Calu3 (cell line): Measurements from ENCODE around the gene UNK. TPM values are rescaled to one million over a fixed set of nuclear protein-coding genes. Genes with fewer than 3 reads are reported as not detected.

Experiments used
- BruUV-seq: library from RNA; stranded (reverse); fragments of 400-500 nt; replicated peaks from 2 replicates; lab custom pipeline; 2021; lab: Mats Ljungman, UMichigan
- CTCF ChIA-PET: fragments of 300-600 bp; sonication (Branson Sonifier 250); formaldehyde crosslinking; loops from one replicate; lab custom pipeline; 2022; ENCODE audit warnings: antibody characterized with exemption; lab: Charles Lee
- DNase-seq: peaks from one replicate; pipeline ENCODE4 v3.0.0; 2022
- H3K27ac Mint-ChIP-seq: one replicate; pipeline ENCODE4 v1.8.0; 2022; ENCODE audit warnings: mixed read lengths; ENCODE audit not compliant: unreplicated experiment
- H3K27me3 Mint-ChIP-seq: one replicate; pipeline ENCODE4 v1.8.0; 2022; ENCODE audit warnings: mixed read lengths; ENCODE audit not compliant: unreplicated experiment
- H3K36me3 Mint-ChIP-seq: one replicate; pipeline ENCODE4 v1.8.0; 2022; ENCODE audit warnings: mild to moderate bottlenecking, moderate library complexity, mixed read lengths; ENCODE audit not compliant: insufficient read depth, unreplicated experiment
- H3K4me1 Mint-ChIP-seq: one replicate; pipeline ENCODE4 v1.8.0; 2022; ENCODE audit warnings: mild to moderate bottlenecking, low read depth, mixed read lengths; ENCODE audit not compliant: unreplicated experiment
- H3K4me3 Mint-ChIP-seq: one replicate; pipeline ENCODE4 v1.8.0; 2022; ENCODE audit warnings: mild to moderate bottlenecking, low read depth, moderate library complexity, mixed read lengths; ENCODE audit not compliant: unreplicated experiment
- H3K9me3 Mint-ChIP-seq: one replicate; pipeline ENCODE4 v1.8.0; 2022; ENCODE audit warnings: low read depth, mixed read lengths; ENCODE audit not compliant: unreplicated experiment
- intact Hi-C: fragments of 100-400 bp; cut with micrococcal nuclease; formaldehyde crosslinking; loops from one replicate; pipeline ENCODE4 v1.10.0; 2022; ENCODE audit not compliant: unreplicated experiment
- total RNA-seq: library from RNA; stranded (reverse); gene quantifications from 2 replicates; pipeline ENCODE4 v1.2.3, GENCODE V29; 2022
- TF ChIP-seq, protein P1 (sequence below): fragments of 200-600 bp; IDR thresholded peaks from one replicate; pipeline ENCODE4 v1.8.0; 2022; ENCODE audit warnings: antibody characterized with exemption; ENCODE audit not compliant: unreplicated experiment

Gene UNK
- total RNA-seq, 1 experiment from 2014 or later, result 26.0 TPM

DNA sequence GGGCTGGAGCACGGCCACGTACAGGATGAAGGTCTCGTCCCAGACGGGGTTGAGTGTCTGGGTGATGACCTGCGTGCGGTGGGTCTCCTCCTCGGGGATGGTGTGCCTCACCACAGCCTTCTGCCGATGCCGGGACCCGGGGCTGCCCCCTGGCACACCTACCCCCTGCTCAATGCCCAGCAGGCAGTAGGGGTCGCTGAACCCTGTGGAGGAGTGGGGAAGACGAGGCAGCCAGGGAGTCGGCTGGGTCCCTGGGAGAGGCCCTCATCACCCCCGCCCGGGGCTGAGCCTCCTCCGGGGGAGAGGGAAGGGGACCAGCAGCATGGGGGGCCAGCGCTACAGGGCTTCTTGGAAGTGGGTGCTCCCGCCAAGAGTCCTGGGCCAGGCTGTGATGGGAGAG lies 57.8 kb downstream of the UNK start:
- Mint-ChIP-seq H3K4me3 (no peak overlapping the region), H3K9me3 (no peaks in the 10 kb centered on the region), H3K27me3 (no peaks in the 10 kb centered on the region), H3K4me1 (peaks cover 18% of the 10 kb centered on the region), H3K27ac (no peak overlapping the region), H3K36me3 (peaks cover 75% of the 10 kb centered on the region)
- TF ChIP-seq, protein P1, sequence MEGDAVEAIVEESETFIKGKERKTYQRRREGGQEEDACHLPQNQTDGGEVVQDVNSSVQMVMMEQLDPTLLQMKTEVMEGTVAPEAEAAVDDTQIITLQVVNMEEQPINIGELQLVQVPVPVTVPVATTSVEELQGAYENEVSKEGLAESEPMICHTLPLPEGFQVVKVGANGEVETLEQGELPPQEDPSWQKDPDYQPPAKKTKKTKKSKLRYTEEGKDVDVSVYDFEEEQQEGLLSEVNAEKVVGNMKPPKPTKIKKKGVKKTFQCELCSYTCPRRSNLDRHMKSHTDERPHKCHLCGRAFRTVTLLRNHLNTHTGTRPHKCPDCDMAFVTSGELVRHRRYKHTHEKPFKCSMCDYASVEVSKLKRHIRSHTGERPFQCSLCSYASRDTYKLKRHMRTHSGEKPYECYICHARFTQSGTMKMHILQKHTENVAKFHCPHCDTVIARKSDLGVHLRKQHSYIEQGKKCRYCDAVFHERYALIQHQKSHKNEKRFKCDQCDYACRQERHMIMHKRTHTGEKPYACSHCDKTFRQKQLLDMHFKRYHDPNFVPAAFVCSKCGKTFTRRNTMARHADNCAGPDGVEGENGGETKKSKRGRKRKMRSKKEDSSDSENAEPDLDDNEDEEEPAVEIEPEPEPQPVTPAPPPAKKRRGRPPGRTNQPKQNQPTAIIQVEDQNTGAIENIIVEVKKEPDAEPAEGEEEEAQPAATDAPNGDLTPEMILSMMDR, result no peak
- CTCF ChIA-PET, result no interaction called here
- no TSS peak for BruUV-seq
- intact Hi-C loops, result no loop called here
- DNase-seq, result no peak

DNA sequence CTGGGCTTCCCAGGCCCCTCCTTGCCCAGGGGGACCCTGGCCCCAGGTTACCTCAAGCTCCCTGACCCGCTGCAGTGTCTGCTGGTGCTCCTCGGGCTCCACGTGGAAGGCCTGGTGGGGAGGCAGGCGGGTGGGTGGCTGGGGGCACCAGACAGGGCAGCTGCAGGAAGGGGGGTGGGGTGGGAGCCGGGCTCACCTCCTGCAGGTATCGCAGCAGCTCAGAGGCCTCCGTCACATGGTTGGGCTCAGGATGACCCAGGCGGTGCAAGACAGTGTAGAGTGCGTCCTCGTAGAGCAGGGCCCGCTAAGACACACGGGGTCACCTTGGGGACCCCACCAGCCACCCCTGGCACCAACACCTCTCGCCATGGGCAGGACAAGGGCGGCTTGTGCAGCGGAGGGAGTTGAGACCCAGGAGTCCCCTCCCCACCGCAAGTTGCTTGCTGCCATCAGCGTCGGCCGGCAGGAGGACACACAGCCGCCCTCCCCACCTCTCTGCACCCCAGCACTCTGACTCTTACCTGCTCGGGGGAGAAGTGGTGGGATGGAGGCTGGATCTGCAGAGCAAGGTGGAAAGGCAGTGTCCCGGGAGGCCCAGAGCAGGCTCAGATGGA lies 58.5 kb downstream of the UNK start:
- H3K27me3 Mint-ChIP-seq, result no peaks in the 10 kb centered on the region
- peaks cover 75% of the 10 kb centered on the region for H3K36me3 Mint-ChIP-seq
- CTCF ChIA-PET, result interaction anchor here (0.7 kb wide), 1 partner anchor 16 kb away, joined by 3 read pairs; no protein-coding TSS in a partner anchor
- peaks cover 18% of the 10 kb centered on the region for H3K4me1 Mint-ChIP-seq
- peak overlapping the region; percentile 68 for H3K4me3 Mint-ChIP-seq
- H3K27ac Mint-ChIP-seq, result peak overlapping the region; percentile 94
- no peaks in the 10 kb centered on the region for H3K9me3 Mint-ChIP-seq
- TF ChIP-seq, protein P1, result no peak
- no peak for DNase-seq
- intact Hi-C loops, result no loop called here
- BruUV-seq, result no TSS peak

DNA sequence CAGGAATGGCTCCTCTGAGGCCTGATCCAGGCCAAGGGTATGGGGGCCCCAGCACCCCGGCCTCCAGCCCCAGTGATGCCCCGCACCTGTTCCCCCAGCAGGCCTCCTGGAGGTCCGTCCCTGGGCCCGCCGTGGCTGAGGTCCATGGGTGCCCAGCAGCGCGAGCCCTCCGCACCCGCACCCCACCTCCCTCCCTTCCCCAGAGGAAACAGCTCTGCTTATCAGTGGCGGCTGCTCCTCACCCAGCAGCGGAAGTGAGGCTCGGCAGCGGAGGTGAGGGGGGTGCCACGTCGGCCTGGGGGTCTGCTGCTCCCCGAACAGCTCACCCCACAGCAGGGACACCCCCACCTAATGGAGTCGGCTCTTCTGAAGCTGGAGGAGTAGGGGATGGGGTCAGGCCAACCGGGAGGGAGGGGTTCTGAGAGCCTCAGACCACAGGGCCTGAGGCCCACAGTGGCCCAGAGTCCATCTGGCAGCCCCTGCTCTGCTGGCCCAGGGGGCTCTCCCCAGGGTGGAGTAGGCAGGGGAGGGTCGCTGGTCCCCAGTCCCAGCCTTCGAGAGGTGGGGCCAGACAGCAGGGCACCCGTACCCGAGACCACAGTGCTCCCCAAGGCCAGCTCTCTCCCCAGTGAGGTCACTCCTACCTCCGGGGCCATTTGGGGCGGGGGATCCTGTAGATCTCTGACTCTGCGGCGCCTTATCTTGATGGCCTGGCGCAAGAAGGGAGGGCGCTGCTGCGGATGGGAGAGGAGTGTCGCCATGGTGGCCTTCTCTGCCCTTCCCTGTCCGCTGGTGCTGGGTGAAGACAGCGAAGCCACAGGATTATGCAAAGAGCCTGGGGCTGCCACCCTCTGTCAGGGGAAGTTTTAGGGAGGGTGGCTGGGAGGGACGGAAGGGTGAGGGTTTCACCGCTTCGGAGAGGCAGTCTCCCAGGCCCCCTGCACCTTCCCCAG lies 59.2 kb downstream of the UNK start, which contains the start of gene UNC13D:
UNC13D (minus strand) TSS at position 828 of the 953 bp plus-strand sequence; CDS start at position 761, 67 bp downstream.
- intact Hi-C loops, result no loop called here
- BruUV-seq, result TSS peak; percentile 44
- H3K27me3 Mint-ChIP-seq, result no peaks in the 10 kb centered on the region
- H3K27ac Mint-ChIP-seq, result peak within 1 kb of the TSS; percentile 94
- TF ChIP-seq, protein P1, result peak; percentile 9
- DNase-seq, result peak; percentile 36
- H3K4me1 Mint-ChIP-seq, result peaks cover 18% of the 10 kb centered on the region
- H3K9me3 Mint-ChIP-seq, result no peaks in the 10 kb centered on the region
- CTCF ChIA-PET, result interaction anchor here (0.7 to 4.2 kb wide), 8 partner anchors 11 to 64 kb away, joined by 3 to 46 read pairs (median 8); partner anchors contain the start of genes TRIM47 and WBP2
- peaks cover 73% of the 10 kb centered on the region for H3K36me3 Mint-ChIP-seq
- peak within 1 kb of the TSS; percentile 68 for H3K4me3 Mint-ChIP-seq

DNA sequence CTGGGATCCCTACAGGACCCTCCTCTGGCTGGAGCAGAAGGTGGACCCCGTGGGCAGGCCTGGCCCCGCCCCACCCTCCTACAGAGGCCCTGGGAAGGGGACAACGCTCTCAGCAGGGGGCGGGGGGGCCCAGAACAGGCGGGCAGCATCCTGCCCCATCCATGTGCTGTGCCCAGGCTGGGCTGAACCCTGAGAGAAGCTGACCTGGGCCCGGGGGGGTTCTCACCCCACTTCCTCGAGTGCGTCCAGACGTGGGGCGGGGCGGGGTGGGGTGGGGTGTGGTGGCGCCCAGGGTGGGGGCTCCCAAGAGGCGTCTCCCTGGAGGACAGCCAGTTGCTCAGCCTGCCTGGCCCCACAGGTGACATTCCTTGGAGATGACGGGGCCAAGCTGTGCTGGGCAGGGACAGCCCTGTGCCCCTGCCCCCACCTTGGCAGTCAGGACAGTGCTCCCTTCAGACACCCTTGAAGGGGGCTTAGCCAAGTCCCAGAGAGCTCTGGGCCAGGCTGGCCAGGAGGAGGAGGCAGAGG lies 60.0 kb downstream of the UNK start:
- no TSS peak for BruUV-seq
- Mint-ChIP-seq H3K36me3 (peaks cover 73% of the 10 kb centered on the region), H3K27me3 (no peaks in the 10 kb centered on the region), H3K4me3 (peak overlapping the region; percentile 68), H3K9me3 (no peaks in the 10 kb centered on the region), H3K27ac (peak overlapping the region; percentile 94), H3K4me1 (peaks cover 18% of the 10 kb centered on the region)
- intact Hi-C loops, result loop anchor here (5.0 kb wide), 1 partner anchor 43 kb away; no protein-coding TSS in a partner anchor
- TF ChIP-seq, protein P1, result no peak
- DNase-seq, result peak; percentile 96
- CTCF ChIA-PET, result interaction anchor here (0.6 to 4.2 kb wide), 11 partner anchors 11 to 68 kb away, joined by 3 to 46 read pairs (median 7); partner anchors contain the start of genes TRIM47, TRIM65 and WBP2
